Measurements from ENCODE around the gene NECAB3.

DNA sequence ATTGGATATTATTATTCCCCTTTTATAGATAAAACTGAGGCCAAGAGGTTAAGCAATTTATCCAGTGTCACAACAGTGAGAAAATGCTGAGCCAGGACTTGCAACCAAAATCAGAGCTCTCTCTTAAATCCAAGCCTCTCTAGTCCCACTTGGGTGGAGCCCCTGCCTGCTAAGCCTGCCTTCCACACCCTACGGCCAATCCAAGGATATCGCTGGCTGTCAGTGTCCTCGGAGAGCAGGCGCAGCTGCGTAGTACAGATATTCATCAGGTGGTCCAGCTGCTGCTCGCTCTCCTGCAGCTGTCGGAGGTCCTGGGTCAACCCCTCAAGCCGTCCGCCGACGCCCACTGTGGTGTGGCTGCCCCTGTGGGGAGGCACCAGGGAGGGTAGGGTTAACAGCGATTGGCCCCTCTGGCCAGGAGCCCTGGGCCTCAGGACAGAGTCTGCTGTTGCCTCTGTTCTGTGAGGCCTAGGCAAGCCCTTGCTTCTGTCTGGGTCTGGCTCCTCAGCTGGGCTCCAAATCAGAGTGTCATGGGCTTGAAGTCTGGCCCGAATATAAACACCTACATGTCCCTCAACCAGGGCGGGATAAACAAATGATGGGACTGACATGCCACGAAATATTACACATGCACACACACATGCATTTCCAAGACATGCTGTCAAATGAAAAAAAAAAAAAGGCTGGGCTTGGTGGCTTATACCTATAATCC is 3.9 kb upstream of the NECAB3 start:
- TF ChIP-seq EZH2 (IDR thresholded peaks at IDR 0.05; ENCODE audit: insufficient read depth, low read length) = no peak
- TF ChIP-seq CTCF (IDR thresholded peaks at IDR 0.05; ENCODE audit: insufficient read depth, low read depth, low read length) = no peak
